Measurements from ENCODE around the gene PMEPA1. TPM values are rescaled to one million over a fixed set of nuclear protein-coding genes. Genes with fewer than 3 reads are reported as not detected.
A peak's percentile ranks its signal among the peaks of the same experiment; 100 is the strongest.

Gene PMEPA1
- total and polyA plus RNA-seq, 10 of the 15 experiments (the other 5 are each of a cell fraction or from before 2014, with no cell fraction given), result 0.02 to 0.10 (median 0.04) TPM; not detected in 3

- H3K9ac ChIP-seq (ENCODE audit: control insufficient read depth, insufficient read depth, low read length), result peak overlapping the region; percentile 36
- FAIRE-seq, result no peak
These were observed 26.5 kb downstream of the PMEPA1 start for GRCh38 chr20:57683287-57683686.

More at GRCh38 chr20:57683287-57683686, 26.5 kb downstream of the PMEPA1 start:
- Histone ChIP-seq H3K79me2 (ENCODE audit: control insufficient read depth, insufficient read depth, low read length) (no peaks in the 10 kb centered on the region), H3K27ac (ENCODE audit: control insufficient read depth, insufficient read depth) (peak overlapping the region; percentile 80), H3K4me1 (ENCODE audit: control insufficient read depth, insufficient read depth, low read length) (peaks cover 51% of the 10 kb centered on the region), H3K36me3 (ENCODE audit: control insufficient read depth in 2 of 2, insufficient read depth in 2 of 2, low read length in 1 of 2) (no peaks in the 10 kb centered on the region), H3K4me3 (peak overlapping the region; percentile 63; the same call in 1 of the 2 replicates), H3K27me3 (replicated peaks in 1 of 2; ENCODE audit: control insufficient read depth in 2 of 2, insufficient read depth in 2 of 2, low read length in 1 of 2) (no peaks in the 10 kb centered on the region), H3K9me3 (replicated peaks; ENCODE audit: control insufficient read depth, insufficient read depth, low read length) (no peaks in the 10 kb centered on the region), H3K4me2 (ENCODE audit: control insufficient read depth, insufficient read depth) (peak overlapping the region; percentile 75), H4K20me1 (ENCODE audit: control insufficient read depth, insufficient read depth) (no peaks in the 10 kb centered on the region), H2AFZ (ENCODE audit: control insufficient read depth, low read depth, low read length) (no peak overlapping the region)
- SMC1A ChIA-PET (ENCODE audit: uncharacterized antibody, unreplicated experiment), result interaction anchor here (0.7 to 1.9 kb wide), 10 partner anchors 16 to 409 kb away, joined by 3 to 7 read pairs (median 4); partner anchors contain the start of gene ZBP1
- TF ChIP-seq TARDBP (IDR thresholded peaks at IDR 0.05; ENCODE audit: borderline replicate concordance) (no peak), ETV6 (conservative IDR thresholded peaks at IDR 0.05 in 1 of 2, IDR thresholded peaks at IDR 0.05 in 1 of 2; ENCODE audit: borderline replicate concordance in 1 of 2, low read depth in 1 of 2) (no peak), STAT3 (IDR thresholded peaks at IDR 0.05; ENCODE audit: low read depth, low read length) (no peak), NR2C1 (IDR thresholded peaks at IDR 0.05) (no peak), NFIC (IDR thresholded peaks at IDR 0.05; ENCODE audit: low read depth, low read length) (no peak), TCF7 (IDR thresholded peaks at IDR 0.05; ENCODE audit: borderline replicate concordance) (no peak), CHD1 (IDR thresholded peaks at IDR 0.05; ENCODE audit: low read depth, low read length) (no peak), E4F1 (IDR thresholded peaks at IDR 0.05; ENCODE audit: borderline replicate concordance, partially characterized antibody) (no peak)
- intact Hi-C loops (cut with micrococcal nuclease; ENCODE audit: unreplicated experiment), result loop anchor here (10.0 kb wide), 1 partner anchor 288 kb away; the partner anchor contains the start of gene RBM38
- DNase-seq (ENCODE audit: low read depth, low spot score) (no peak), ATAC-seq (no peak)
- CTCF ChIA-PET, result interaction anchor here (0.6 to 2.8 kb wide), 6 partner anchors 29 to 404 kb away, joined by 3 to 18 read pairs (median 5); no protein-coding TSS in a partner anchor
- in situ Hi-C loops (cut with MboI), result loop anchor here (10.0 kb wide), 1 partner anchor 288 kb away; the partner anchor contains the start of gene RBM38
- TSS peak; percentile 96 for BruUV-seq (replicated peaks)
- 42% methylated on average over 7 of the region's 7 CpGs for WGBS (ENCODE audit: insufficient coverage, insufficient replicate concordance, low lambda C conversion rate, missing lambda C conversion rate)
- POLR2A ChIA-PET, result no interaction called here
- RAD21 ChIA-PET (ENCODE audit: unreplicated experiment), result interaction anchor here (0.6 to 1.0 kb wide), 5 partner anchors 27 to 425 kb away, joined by 3 to 5 read pairs (median 4); no protein-coding TSS in a partner anchor
